ENCODE measurements around the gene TDG. TPM values are rescaled to one million over a fixed set of nuclear protein-coding genes. Genes with fewer than 3 reads are reported as not detected.

TDG gene
- total RNA-seq, 1 donor from 2014 or later, result 33.9 TPM

DNA sequence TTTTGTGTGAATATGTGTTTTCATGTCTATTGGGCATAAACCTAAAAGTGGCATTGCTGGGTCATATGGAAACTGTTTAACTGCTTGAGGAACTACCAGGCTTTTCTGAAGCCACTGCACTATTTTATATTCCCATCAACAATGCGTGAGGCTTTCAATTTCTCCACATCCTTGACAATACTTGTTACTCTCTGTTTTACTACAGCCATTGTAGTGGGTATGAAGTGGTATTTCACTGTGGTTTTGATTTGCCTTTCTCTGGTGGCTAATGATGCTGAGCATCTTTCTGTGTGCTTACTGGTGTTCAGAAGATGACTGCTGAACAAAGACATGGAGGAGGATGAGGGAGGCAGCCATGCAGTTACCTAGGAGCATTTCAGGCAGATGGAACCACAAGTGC is 13.2 kb upstream of the TDG start:
- no peak for DNase-seq (ENCODE audit: extremely low spot score, unreplicated experiment)
- H3K4me1 Mint-ChIP-seq (ENCODE audit: unreplicated experiment), result peaks cover 25% of the 10 kb centered on the region
- no peak overlapping the region for H3K27ac Mint-ChIP-seq (ENCODE audit: unreplicated experiment)
- TF ChIP-seq, protein P1, sequence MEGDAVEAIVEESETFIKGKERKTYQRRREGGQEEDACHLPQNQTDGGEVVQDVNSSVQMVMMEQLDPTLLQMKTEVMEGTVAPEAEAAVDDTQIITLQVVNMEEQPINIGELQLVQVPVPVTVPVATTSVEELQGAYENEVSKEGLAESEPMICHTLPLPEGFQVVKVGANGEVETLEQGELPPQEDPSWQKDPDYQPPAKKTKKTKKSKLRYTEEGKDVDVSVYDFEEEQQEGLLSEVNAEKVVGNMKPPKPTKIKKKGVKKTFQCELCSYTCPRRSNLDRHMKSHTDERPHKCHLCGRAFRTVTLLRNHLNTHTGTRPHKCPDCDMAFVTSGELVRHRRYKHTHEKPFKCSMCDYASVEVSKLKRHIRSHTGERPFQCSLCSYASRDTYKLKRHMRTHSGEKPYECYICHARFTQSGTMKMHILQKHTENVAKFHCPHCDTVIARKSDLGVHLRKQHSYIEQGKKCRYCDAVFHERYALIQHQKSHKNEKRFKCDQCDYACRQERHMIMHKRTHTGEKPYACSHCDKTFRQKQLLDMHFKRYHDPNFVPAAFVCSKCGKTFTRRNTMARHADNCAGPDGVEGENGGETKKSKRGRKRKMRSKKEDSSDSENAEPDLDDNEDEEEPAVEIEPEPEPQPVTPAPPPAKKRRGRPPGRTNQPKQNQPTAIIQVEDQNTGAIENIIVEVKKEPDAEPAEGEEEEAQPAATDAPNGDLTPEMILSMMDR (IDR thresholded peaks at IDR 0.05), result no peak
- H3K4me3 Mint-ChIP-seq (ENCODE audit: unreplicated experiment), result no peak overlapping the region
- H3K36me3 Mint-ChIP-seq (ENCODE audit: unreplicated experiment), result peaks cover 54% of the 10 kb centered on the region
- no peaks in the 10 kb centered on the region for H3K27me3 Mint-ChIP-seq (ENCODE audit: unreplicated experiment)
- H3K9me3 Mint-ChIP-seq (ENCODE audit: unreplicated experiment), result no peaks in the 10 kb centered on the region

DNA sequence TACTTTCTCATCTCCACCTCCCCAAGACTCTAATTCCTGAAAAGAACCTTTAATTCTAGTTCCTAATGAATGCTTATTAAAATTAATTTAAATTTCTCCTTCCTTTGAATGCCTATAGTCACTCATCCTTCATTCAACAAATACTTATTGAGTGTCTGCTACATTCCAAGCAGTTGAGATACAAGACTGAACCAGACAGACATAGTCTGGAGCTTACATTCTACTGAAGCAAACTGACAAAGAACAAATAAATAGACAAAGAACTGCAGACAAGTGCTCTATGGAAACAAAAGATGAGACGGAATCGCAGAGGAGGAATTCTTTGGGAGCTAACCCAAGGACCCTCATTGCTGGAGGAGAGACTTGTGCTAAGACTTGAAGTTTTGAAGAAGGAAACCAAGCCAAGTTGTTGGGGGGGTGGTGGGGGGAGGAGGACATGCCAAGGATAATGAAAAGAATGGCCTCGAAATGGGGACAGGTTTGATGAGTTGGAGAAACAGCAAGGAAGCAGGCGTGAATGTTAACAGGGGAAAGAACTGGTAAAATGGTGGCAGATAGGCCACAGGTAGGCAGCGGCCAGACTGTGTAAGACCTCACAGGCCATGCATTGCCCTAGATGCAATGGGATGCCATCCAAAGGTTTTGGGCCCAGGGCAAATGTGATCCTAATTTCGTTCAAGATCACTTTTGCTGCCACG is 9.7 kb upstream of the TDG start:
- H3K4me3 Mint-ChIP-seq (ENCODE audit: unreplicated experiment), result peak overlapping the region; percentile 94
- H3K36me3 Mint-ChIP-seq (ENCODE audit: unreplicated experiment), result peaks cover 25% of the 10 kb centered on the region
- peak overlapping the region; percentile 100 for H3K27ac Mint-ChIP-seq (ENCODE audit: unreplicated experiment)
- no peaks in the 10 kb centered on the region for H3K27me3 Mint-ChIP-seq (ENCODE audit: unreplicated experiment)
- H3K9me3 Mint-ChIP-seq (ENCODE audit: unreplicated experiment), result no peaks in the 10 kb centered on the region
- DNase-seq (ENCODE audit: extremely low spot score, unreplicated experiment), result no peak
- peaks cover 36% of the 10 kb centered on the region for H3K4me1 Mint-ChIP-seq (ENCODE audit: unreplicated experiment)
- TF ChIP-seq, protein P1 (IDR thresholded peaks at IDR 0.05), result no peak

DNA sequence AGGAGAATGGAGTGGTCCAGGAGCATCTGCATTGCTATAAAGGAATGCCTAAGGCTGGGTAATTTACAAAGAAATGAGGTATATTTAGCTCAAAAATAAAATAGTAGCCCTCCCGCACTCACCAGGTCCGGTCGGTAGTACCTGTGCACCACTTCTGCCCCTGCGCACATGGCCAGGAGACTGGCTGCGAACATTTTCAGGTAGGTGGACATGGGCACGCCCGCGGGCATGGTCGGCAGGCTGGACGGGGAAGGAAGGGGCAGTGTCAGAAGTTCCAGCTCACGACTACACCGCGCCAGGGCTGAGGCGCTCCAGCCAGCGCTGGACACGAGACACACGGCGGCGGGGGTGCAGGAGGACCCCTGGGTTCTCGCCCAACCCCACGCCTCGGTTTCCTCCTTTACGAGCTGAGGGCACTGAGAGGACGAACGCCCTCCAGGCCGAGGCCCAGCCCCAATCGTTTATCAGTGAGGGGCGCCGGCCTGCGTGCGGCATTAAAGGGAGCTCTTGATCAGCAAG is 9.1 kb upstream of the TDG start:
- Mint-ChIP-seq H3K27me3 (ENCODE audit: unreplicated experiment) (no peaks in the 10 kb centered on the region), H3K27ac (ENCODE audit: unreplicated experiment) (peak overlapping the region; percentile 100), H3K9me3 (ENCODE audit: unreplicated experiment) (no peaks in the 10 kb centered on the region), H3K4me1 (ENCODE audit: unreplicated experiment) (peaks cover 36% of the 10 kb centered on the region), H3K4me3 (ENCODE audit: unreplicated experiment) (peak overlapping the region; percentile 94), H3K36me3 (ENCODE audit: unreplicated experiment) (peaks cover 24% of the 10 kb centered on the region)
- no peak for DNase-seq (ENCODE audit: extremely low spot score, unreplicated experiment)
- TF ChIP-seq, protein P1 (IDR thresholded peaks at IDR 0.05), result no peak

DNA sequence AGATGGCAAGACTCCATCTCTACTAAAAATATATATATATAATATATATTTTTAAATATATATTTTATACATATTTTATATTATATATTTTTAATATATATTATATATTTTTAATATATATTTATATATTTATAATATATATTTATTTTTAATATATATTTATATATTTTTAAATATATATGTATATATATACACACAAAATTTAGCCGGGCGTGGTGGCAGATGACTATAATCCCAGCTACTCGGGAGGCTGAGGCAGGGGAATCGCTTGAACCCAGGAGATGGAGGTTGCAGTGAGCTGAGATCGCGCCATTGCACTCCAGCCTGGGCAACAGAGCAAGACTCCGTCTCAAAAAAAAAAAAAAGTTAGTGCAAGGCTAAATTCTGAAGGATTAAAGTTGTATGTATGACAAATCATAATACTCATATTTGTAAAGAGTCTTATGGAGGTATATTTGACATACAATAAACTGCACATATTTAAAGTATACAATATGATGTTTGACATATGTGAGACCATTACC is 7.7 kb upstream of the TDG start:
- peak overlapping the region; percentile 94 for H3K4me3 Mint-ChIP-seq (ENCODE audit: unreplicated experiment)
- no peaks in the 10 kb centered on the region for H3K9me3 Mint-ChIP-seq (ENCODE audit: unreplicated experiment)
- H3K27ac Mint-ChIP-seq (ENCODE audit: unreplicated experiment), result peak overlapping the region; percentile 100
- DNase-seq (ENCODE audit: extremely low spot score, unreplicated experiment), result no peak
- peaks cover 14% of the 10 kb centered on the region for H3K36me3 Mint-ChIP-seq (ENCODE audit: unreplicated experiment)
- H3K4me1 Mint-ChIP-seq (ENCODE audit: unreplicated experiment), result peaks cover 36% of the 10 kb centered on the region
- TF ChIP-seq, protein P1 (IDR thresholded peaks at IDR 0.05), result no peak
- no peaks in the 10 kb centered on the region for H3K27me3 Mint-ChIP-seq (ENCODE audit: unreplicated experiment)

DNA sequence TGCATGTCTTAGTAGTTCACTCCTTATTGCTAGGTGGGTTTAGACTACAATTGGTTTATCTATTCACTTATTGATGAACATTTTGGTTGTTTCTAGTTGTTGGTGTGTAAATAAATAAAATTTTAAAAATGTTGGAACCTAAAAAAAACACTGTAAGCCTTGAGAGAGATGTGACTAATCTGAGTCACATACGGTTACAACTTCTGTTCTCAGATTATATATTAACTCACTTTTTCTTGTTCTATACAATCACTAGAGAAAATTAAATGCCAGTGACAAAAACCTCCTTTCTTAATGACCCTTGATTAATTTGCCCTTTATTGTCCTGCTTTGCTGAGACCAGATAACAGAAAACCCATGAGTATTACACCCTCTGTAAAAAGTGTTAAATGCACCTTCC is 7.1 kb upstream of the TDG start:
- Mint-ChIP-seq H3K27me3 (ENCODE audit: unreplicated experiment) (no peaks in the 10 kb centered on the region), H3K27ac (ENCODE audit: unreplicated experiment) (peak overlapping the region; percentile 83), H3K36me3 (ENCODE audit: unreplicated experiment) (peaks cover 11% of the 10 kb centered on the region), H3K4me3 (ENCODE audit: unreplicated experiment) (no peak overlapping the region), H3K9me3 (ENCODE audit: unreplicated experiment) (no peaks in the 10 kb centered on the region), H3K4me1 (ENCODE audit: unreplicated experiment) (peaks cover 40% of the 10 kb centered on the region)
- no peak for DNase-seq (ENCODE audit: extremely low spot score, unreplicated experiment)
- TF ChIP-seq, protein P1 (IDR thresholded peaks at IDR 0.05), result no peak
